ENCODE data around the gene LARGE1.

LARGE1 gene

DNA sequence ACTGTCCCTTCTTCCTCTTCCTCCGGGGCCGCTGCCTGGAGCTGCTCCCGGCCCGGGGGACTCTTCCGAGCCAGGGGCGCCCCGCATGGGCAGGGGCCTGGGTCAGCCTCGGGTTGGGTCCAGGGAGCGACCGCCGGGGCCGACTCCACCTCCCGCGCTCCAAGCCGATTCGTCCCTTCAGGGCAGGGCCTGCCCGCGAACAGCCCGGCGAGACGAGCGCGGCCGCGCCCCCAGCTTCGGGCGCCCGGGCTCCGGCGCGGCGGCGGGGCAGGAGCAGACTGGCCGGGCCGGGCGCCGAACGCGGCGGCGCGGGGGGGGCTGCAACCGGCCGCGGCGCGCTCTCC lies at the start of gene LARGE1:
LARGE1 (minus strand) TSS at position 280 of the 344 bp plus-strand sequence.
- DNase-seq, result no peak

GRCh38 chr22:33969045-33969444 lies 48.8 kb upstream of the LARGE1 start:
- DNase-seq, result no peak

- DNase-seq, result no peak
These were observed 43.8 kb upstream of the LARGE1 start for GRCh38 chr22:33964121-33964520.

DNA sequence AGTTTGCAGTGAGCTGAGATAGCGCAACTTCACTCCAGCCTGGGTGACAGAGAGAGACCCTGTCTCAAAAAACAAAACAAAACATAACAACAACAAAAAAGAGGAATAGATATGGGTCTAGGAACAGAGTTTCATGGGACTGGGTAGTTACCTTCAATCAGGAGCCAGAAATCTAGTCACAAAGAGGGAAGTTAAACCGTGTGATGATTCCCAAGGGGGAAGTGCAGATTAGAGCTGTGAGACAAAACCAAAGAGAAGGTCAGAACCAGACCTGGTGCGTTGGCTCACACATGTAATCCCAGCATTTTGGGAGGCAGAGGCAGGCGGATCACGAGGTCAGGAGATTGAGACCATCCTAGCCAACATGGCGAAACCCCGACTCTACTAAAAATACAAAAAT lies 42.1 kb upstream of the LARGE1 start:
- DNase-seq, result no peak

DNA sequence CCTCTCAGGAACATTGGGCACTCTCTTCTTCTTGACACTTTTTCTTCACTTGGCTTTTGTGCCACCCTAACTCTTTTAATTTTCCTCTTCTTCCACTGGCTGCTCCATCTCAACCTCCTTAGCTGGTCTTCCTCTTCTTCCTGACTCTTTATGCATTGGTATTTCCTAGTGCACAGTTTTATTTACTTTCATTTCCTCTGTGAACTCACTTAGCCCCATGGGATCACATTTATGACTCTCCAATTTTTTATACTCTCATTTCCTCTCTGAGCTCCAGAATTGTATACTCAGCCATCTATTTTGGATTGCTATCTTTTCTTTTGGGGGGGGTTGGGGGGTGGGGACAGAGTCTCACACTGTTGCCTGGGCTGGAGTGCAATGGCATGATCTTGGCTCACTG lies 38.5 kb upstream of the LARGE1 start:
- DNase-seq, result no peak

GRCh38 chr22:33957086-33957485 lies 36.8 kb upstream of the LARGE1 start:
- no peak for DNase-seq

GRCh38 chr22:33952776-33953175 lies 32.5 kb upstream of the LARGE1 start:
- no peak for DNase-seq

GRCh38 chr22:33940741-33941140 lies 20.5 kb upstream of the LARGE1 start:
- no peak for DNase-seq

DNA sequence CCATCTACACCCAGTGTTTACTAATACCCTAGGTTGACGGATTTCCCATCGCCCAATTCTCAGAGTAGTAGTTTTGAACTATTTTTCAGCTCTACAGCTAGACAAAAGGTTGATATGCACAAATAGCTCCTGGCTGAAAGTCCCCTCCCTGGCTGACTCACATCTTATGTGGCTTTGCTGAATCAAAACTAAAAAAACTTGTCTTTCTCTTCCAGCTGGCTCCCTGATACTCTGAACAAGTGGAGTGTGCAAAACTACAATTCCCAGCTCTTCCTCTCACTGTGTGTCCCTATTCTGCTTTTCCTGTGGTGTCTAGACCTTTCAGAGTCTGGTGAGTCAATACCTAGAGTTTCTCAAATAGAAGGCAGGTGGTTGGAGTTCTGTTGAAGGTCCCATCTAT lies 12.7 kb upstream of the LARGE1 start:
- DNase-seq, result no peak

DNA sequence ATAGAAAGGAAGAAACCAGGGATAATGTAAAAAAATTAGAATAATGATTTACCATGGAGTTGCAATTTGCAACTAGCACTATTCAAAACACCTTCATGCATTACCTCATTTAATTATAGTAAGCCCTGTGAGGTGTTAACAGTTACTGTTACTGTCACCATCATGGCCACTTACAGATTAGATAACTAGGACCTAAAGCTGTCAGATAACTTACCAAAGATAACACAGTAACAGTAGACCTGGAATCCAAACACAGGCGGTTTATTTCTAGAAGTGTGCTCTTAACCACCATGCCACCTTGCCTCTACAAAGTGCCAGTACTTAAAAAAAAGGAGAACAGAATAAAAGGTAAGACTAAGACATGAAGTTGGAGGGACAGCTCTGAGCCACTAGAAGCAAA lies 11.1 kb upstream of the LARGE1 start:
- no peak for DNase-seq

DNA sequence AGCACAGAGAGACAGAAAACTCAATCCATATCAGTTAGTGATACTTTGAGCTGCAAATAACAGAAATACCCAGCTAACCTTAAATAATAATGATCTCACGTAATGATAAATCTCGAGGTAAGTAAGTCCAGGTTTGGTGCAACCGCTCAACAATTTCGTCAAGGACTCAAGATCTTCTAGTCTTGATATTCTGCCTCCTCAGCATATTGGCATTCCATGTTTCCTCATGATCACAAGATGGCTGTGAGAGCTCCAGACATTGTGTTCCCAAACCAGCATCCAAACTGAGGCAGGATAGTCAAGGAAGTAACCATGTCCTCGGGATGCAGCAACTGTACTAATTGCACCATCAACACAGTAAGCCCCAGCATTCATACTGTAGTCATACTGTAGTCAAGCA lies 7.5 kb upstream of the LARGE1 start:
- no peak for DNase-seq

DNA sequence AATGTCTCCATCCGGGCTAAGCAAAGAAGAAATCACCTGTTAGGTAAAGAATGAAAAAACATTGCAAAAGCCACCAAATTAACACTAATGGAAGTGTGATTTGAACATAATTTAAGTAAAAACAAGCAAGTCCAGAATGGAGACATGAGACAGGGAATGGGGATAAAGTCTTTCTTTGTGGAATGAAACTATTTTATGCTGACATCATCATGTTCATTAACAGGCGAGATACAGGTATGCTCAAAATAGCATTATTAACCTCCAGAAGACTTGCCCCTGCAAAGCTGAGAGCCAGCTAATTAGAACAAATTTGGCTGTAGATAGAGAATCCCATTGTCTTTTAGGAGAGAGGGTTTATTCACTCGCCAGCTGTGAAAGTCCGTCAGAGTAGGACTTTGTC lies 4.9 kb upstream of the LARGE1 start:
- no peak for DNase-seq

DNA sequence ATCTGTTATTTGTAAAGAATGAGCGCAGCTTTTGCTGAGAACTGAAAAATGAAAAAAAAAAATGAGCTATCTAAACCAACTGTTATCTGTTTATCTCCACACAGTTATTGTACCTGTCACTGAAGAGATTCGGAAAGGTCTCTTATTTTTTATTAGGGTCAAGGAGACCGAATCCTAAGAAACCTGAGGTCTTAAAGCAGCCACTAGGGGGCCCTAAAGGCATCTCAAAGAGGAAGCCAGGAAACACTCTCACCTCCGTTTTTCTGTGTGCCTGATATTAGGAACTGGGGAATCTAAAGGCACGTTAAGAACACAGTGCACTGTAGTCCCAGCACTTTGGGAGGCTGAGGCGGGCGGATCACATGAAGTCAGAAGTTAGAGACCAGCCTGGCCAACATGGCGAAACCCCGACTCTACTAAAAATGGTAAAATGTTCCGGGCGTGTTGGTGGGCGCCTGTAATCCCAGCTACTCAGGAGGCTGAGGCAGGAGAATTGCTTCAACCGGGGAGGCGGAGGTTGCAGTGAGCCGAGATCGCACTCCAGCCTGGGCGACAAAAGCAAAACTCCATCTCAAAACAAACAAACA lies 3.5 kb upstream of the LARGE1 start:
- DNase-seq, result peak; percentile 70

DNA sequence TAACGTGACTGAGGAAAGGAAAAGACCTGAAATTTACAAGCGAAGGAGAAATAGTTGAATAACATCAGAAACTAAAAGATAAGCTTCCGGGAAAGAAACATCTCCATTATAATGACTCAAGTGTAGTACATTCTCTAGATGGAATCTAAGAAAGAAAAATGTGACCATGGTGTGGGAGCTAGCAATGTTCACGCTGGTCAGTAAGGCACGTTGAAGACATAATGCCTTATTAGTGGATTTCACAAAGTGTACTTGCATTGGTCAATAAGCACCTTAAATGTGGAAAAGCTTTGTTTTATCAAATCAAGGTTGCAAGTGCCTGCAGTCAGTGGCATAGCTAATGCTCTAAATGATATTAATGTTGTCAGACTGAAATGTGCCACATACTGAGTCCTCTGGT lies 2.8 kb upstream of the LARGE1 start:
- DNase-seq, result peak; percentile 19

- no peak for DNase-seq
These were observed 2.0 kb upstream of the LARGE1 start for GRCh38 chr22:33922349-33922681.

DNA sequence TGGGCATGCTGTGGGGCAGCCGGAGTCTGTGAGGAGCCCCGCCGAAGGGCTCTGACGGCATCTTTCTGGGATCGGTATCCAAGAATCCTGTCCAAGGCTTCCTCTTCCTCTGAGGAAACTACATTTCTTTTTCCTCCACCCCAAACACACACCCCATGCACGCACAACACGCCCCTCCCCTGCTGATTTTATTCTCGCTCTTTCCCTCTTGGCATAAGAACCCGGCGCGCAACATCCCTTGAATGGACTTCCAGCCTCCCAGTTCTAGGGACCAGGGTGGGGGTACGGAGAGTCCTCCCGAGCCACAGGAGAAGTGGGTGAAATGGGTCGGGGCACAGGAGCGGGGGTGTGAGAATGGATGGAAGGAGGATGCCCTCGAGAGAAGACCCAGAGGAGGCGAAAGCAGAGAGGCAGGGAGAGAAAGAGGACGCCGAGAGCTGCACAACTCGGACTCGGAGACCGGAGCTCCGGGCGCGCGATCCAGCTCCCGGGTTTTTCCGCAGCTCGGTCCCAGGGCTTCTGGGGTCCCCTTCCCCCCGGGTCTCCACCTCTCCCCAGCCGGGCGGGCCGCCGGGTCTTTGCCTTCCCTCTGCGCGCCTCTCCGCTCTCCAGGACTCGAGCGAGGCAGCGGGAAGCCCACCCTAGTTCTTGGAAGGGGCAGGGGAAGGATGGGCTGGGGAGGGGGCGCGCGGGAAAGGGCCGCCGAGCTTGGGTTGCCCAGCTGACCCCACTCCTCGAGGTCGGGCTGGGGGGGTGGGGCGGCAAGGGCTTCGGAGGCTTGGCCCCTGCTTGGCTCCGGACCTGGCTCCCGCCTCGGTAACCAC lies 1.5 kb upstream of the LARGE1 start:
- peak; percentile 66 for DNase-seq

- DNase-seq, result peak; percentile 96
These were observed 750 bp upstream of the LARGE1 start for GRCh38 chr22:33920927-33921524.

DNA sequence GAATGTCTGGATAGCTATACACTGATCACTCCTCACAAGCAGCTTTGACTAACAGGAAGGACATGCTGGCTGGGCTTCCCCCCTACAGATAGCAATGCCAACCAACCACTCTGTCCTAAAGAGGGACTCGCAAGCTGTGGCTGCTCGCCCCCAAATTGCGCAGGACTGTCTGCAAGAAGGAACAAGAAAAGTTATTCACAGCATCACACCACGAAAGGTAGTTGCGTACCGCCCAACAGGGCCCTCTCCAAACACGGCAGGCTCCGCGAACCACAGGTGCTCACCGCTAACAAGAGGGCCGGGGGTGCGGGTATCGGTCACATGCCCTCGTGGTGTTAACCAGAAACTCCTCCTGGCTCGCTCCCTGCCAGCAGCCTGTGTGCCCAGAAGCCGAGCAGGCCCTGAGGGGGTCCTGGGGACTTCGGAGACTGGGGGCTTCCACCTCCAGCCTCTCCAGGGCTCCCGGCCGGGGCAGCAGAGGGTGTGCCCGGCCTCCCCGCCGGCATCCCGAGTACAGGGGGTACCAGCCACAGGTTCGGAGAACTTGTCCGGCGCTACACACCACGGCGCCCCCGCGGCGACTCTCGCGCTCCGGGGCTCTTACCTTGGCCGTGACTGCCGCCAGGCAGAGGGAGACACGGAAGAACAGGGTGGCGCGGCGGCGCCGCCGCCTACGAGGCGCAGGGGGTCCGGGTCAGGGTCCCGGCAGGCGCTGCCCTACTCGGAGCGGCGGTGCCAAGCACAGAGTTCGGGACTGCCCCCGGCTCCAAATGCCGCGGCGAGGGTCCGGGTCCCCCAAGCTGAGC lies 682 bp downstream of the LARGE1 start:
- peak; percentile 30 for DNase-seq

- no peak for DNase-seq
These were observed 1.5 kb downstream of the LARGE1 start for GRCh38 chr22:33918676-33919365.

GRCh38 chr22:33917744-33918406 lies 2.4 kb downstream of the LARGE1 start:
- peak; percentile 44 for DNase-seq

DNA sequence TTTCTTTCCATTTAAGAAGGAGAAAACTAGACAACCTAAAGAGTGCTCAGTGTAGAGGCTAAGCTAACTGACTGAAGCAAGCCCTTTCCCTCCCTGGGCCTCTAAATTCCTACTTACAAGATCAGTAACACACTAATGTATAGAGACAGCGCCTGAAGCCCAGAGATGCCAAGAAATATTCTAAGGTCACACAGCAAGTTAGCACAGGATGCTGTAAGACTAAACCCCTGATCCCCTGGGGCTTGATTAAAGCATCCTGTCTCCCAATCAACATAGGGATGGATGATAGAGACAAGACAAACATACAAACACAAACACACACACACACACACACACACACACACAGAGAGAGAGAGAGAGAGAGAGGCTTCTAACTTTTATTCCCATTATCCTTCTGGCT lies 5.6 kb downstream of the LARGE1 start:
- no peak for DNase-seq

DNA sequence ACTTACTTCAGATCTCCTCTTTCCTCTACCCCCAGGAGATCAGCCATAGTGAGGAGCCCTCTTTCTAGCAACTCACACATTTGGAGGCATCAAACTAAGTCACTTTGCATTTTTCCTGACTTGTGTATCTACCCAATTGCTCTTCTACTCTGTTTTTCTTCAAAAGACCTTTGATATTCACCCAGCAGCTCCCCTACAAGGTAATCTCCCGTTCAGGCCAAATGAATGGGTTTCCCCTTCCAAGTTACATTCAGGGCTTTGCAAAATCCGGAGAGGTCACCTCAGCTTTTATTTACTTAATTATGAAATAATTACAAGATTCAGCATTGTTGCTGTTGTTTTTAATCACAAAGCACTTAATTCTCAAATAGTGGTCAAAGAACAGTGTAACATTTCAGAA lies 6.1 kb downstream of the LARGE1 start:
- DNase-seq, result no peak

GRCh38 chr22:33913188-33913587 lies 7.1 kb downstream of the LARGE1 start:
- DNase-seq, result no peak

All from fibroblast of upper back skin (primary cell).